Activated CD4-positive, alpha-beta memory T cell treated with anti-CD3 and anti-CD28 coated beads for 36 hours (primary cell): ENCODE results near the gene KRT2. TPM values are rescaled to one million over a fixed set of nuclear protein-coding genes. Genes with fewer than 3 reads are reported as not detected.

Experiments used
- CTCF ChIA-PET: fragments of 350-600 bp; sonication (Branson Sonifier 250); formaldehyde crosslinking; loops from one replicate; lab custom pipeline; 2021; ENCODE audit warnings: antibody characterized with exemption, inconsistent platforms; lab: Charles Lee
- POLR2A ChIA-PET: fragments of 350-600 bp; sonication (Branson Sonifier 250); formaldehyde crosslinking; loops from one replicate; lab custom pipeline; 2021; ENCODE audit warnings: antibody characterized with exemption; lab: Charles Lee
- DNase-seq: peaks from one replicate; pipeline ENCODE4 v3.0.0-alpha.2; 2020
- H3K27ac Mint-ChIP-seq: one replicate; pipeline ENCODE4 v1.8.0; 2021; ENCODE audit warnings: mixed read lengths
- H3K27me3 Mint-ChIP-seq: one replicate; pipeline ENCODE4 v1.8.0; 2021; ENCODE audit warnings: mixed read lengths
- H3K36me3 Mint-ChIP-seq: one replicate; pipeline ENCODE4 v1.8.0; 2021; ENCODE audit warnings: mixed read lengths
- H3K4me1 Mint-ChIP-seq: one replicate; pipeline ENCODE4 v1.8.0; 2021; ENCODE audit warnings: low read depth, mixed read lengths
- H3K4me3 Mint-ChIP-seq: one replicate; pipeline ENCODE4 v1.8.0; 2021; ENCODE audit warnings: mild to moderate bottlenecking, mixed read lengths
- H3K9me3 Mint-ChIP-seq: one replicate; pipeline ENCODE4 v1.8.0; 2021; ENCODE audit warnings: mixed read lengths
- intact Hi-C: fragments of 100-400 bp; cut with micrococcal nuclease; formaldehyde crosslinking; loops from one replicate; pipeline ENCODE4 v1.15.1; 2023
- total RNA-seq, 2 experiments: library from RNA; stranded (reverse); gene quantifications; one replicate each; pipeline ENCODE4 v1.2.3, GENCODE V29; 2021

Gene KRT2
- total RNA-seq, 2 experiments from 2014 or later: not detected

DNA sequence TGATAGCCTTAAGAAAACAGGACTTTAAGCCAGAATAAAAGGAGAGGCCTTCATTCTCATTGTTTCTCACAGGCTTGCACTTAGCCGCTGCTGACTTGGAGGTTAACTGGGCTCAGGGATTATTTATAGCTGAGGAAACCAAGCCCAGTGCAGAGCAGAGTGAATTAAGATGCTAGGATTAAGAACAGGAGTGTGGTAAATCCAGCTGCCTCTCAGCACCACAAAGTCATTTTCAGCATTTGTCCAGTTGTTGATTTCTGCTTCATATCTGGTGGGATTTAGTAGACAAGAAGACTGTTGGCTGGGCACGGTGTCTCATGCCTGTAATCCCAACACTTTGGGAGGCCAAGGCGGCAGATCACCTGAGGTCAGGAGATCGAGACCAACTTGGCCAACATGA is 19.4 kb downstream of the KRT2 start:
- peaks cover 2% of the 10 kb centered on the region for H3K27me3 Mint-ChIP-seq
- no peaks in the 10 kb centered on the region for H3K36me3 Mint-ChIP-seq
- H3K4me3 Mint-ChIP-seq: no peak overlapping the region
- H3K27ac Mint-ChIP-seq: no peak overlapping the region
- ChIA-PET CTCF (interaction anchor here (1.3 kb wide), 1 partner anchor 252 kb away, joined by 3 read pairs; no protein-coding TSS in a partner anchor), POLR2A (no interaction called here)
- DNase-seq: no peak
- H3K4me1 Mint-ChIP-seq: peaks cover 27% of the 10 kb centered on the region
- intact Hi-C loops: no loop called here
- no peaks in the 10 kb centered on the region for H3K9me3 Mint-ChIP-seq

DNA sequence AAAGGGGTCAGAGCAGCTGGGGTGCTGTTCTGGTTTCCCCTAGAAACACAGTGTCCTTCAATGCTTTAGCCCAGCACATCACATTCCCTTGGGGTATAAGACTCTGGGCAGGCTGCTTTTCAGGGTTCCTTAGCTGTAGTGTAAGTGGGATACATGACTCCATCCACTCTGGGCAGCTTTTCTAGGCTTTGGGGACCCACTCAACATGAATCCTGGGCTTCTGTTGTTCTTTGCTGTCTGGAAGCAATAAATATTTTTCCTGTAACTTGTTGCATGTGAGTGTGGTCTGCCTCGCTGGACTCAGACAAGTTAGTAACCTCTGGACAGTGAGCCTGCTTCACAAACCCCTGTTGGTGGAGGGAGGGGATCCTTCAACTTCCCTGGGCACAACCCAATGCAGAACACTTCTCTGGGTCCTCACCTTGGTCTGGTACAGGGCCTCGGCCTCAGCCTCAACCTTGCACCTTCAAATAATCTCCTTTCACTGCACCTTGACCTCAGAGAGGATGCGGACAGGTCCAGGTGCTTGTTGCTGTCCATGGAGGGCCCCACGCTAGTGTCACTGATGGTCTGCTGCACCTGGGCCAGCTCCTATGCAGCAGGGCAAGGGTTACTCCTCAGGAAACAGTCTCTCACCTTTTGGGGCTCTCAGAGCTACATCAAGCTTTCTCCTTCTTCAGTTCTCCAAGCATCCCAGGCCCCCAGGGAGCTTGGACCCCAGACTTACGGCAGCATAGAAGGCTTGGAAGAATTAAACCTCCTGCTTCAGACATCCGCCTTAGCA is 20.1 kb downstream of the KRT2 start:
- H3K27ac Mint-ChIP-seq: no peak overlapping the region
- POLR2A ChIA-PET: no interaction called here
- CTCF ChIA-PET: no interaction called here
- H3K36me3 Mint-ChIP-seq: no peaks in the 10 kb centered on the region
- no peak for DNase-seq
- peaks cover 2% of the 10 kb centered on the region for H3K27me3 Mint-ChIP-seq
- H3K9me3 Mint-ChIP-seq: no peaks in the 10 kb centered on the region
- intact Hi-C loops: no loop called here
- peaks cover 29% of the 10 kb centered on the region for H3K4me1 Mint-ChIP-seq
- H3K4me3 Mint-ChIP-seq: no peak overlapping the region

- H3K4me1 Mint-ChIP-seq: peaks cover 29% of the 10 kb centered on the region
- intact Hi-C loops: no loop called here
- no peaks in the 10 kb centered on the region for H3K9me3 Mint-ChIP-seq
- ChIA-PET CTCF (no interaction called here), POLR2A (no interaction called here)
- H3K4me3 Mint-ChIP-seq: no peak overlapping the region
- no peaks in the 10 kb centered on the region for H3K36me3 Mint-ChIP-seq
- H3K27ac Mint-ChIP-seq: no peak overlapping the region
- DNase-seq: no peak
- H3K27me3 Mint-ChIP-seq: peaks cover 2% of the 10 kb centered on the region
These were observed 20.7 kb downstream of the KRT2 start for GRCh38 chr12:52631264-52631663.

DNA sequence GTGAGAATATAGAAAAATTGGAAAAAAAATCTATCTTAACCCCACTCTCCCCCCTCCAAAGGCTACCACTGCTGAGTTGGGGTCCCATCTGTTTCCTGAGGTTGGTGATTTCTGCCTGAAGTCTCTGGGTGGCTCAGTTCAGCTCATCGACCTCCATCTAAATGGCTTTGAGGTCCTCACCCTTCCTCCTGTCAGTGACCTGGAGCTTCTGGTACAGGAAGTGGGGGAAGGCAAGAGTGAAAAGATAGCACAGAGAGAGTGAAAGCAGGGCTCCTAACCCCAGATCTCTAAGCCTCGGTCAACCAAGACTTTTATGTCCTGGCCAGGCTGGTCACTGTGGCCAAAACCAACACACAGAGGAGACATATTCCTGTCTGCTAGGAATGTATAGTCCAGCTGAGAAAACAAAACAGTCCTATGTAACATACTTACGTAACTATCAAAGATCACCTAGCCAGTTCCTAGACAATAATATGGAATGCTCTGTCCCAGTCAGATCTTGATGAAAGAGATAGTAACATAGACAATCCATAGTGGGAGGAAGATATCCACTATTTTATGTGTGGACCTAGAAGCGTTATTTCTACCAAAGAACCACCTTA is 21.3 kb downstream of the KRT2 start:
- CTCF ChIA-PET: no interaction called here
- Mint-ChIP-seq H3K9me3 (no peaks in the 10 kb centered on the region), H3K4me1 (peaks cover 29% of the 10 kb centered on the region), H3K4me3 (no peak overlapping the region), H3K27me3 (peaks cover 2% of the 10 kb centered on the region), H3K27ac (no peak overlapping the region), H3K36me3 (no peaks in the 10 kb centered on the region)
- POLR2A ChIA-PET: no interaction called here
- intact Hi-C loops: no loop called here
- no peak for DNase-seq

GRCh38 chr12:52630008-52630500 is 22.0 kb downstream of the KRT2 start:
- no peak for DNase-seq
- Mint-ChIP-seq H3K4me3 (no peak overlapping the region), H3K4me1 (peaks cover 29% of the 10 kb centered on the region), H3K9me3 (no peaks in the 10 kb centered on the region), H3K27ac (no peak overlapping the region), H3K36me3 (no peaks in the 10 kb centered on the region), H3K27me3 (no peaks in the 10 kb centered on the region)
- intact Hi-C loops: no loop called here
- ChIA-PET POLR2A (no interaction called here), CTCF (no interaction called here)

GRCh38 chr12:52629281-52630007 is 22.6 kb downstream of the KRT2 start:
- ChIA-PET CTCF (no interaction called here), POLR2A (no interaction called here)
- Mint-ChIP-seq H3K36me3 (no peaks in the 10 kb centered on the region), H3K9me3 (no peaks in the 10 kb centered on the region), H3K4me3 (no peak overlapping the region), H3K4me1 (peaks cover 29% of the 10 kb centered on the region), H3K27ac (no peak overlapping the region), H3K27me3 (no peaks in the 10 kb centered on the region)
- intact Hi-C loops: no loop called here
- no peak for DNase-seq

DNA sequence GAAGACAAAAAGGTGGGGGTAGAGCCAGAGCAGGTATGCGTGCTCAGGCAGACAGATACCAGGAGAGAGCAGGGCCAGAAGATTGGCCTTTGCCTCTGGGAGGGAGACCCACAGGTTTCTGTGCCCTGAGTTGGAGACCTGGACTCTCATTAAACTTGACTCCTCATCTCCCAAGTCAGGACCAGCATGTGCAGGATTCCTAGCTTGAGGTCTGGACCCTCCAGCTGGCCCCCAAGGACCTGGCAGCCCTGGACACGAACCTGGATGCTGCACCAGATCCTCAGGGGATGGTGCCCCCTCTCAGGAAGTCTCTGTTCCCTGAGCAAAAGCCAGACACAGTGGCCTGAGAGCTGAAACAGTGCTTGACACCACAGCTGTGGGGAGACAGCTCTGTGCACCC is 23.2 kb downstream of the KRT2 start:
- Mint-ChIP-seq H3K4me3 (no peak overlapping the region), H3K4me1 (peaks cover 24% of the 10 kb centered on the region)
- CTCF ChIA-PET: no interaction called here

DNA sequence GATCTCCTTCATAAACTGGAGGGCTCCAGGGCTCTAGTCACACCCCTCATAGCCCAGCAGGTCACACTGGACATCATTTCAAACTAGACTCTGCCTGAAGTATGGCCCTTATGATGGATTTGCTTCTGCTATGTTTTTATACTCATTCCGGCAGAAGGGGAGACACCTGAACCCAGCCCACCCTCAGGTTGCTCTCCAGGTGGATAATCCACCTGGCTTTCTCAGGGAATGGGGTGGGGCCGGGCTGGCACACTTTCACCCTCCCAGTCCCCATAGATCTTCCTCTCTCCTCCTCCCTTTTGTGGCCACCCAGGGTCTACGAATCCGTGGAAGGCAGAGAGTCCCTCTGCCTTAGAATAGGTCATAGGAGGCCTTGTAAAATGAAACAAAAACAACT is 23.9 kb downstream of the KRT2 start:
- H3K36me3 Mint-ChIP-seq: no peaks in the 10 kb centered on the region
- no peak overlapping the region for H3K4me3 Mint-ChIP-seq
- ChIA-PET POLR2A (no interaction called here), CTCF (no interaction called here)
- no peak overlapping the region for H3K27ac Mint-ChIP-seq
- no peak for DNase-seq
- H3K4me1 Mint-ChIP-seq: peaks cover 18% of the 10 kb centered on the region
- intact Hi-C loops: no loop called here
- no peaks in the 10 kb centered on the region for H3K27me3 Mint-ChIP-seq
- no peaks in the 10 kb centered on the region for H3K9me3 Mint-ChIP-seq

More for the DNA sequence above, 23.2 kb downstream of the KRT2 start:
- Mint-ChIP-seq H3K9me3 (no peaks in the 10 kb centered on the region), H3K36me3 (no peaks in the 10 kb centered on the region), H3K27ac (no peak overlapping the region), H3K27me3 (no peaks in the 10 kb centered on the region)
- intact Hi-C loops: no loop called here
- DNase-seq: no peak
- POLR2A ChIA-PET: no interaction called here

- ChIA-PET POLR2A (no interaction called here), CTCF (no interaction called here)
- peaks cover 17% of the 10 kb centered on the region for H3K4me1 Mint-ChIP-seq
- no peaks in the 10 kb centered on the region for H3K36me3 Mint-ChIP-seq
- no peak for DNase-seq
- no peaks in the 10 kb centered on the region for H3K27me3 Mint-ChIP-seq
- no peak overlapping the region for H3K27ac Mint-ChIP-seq
- intact Hi-C loops: no loop called here
- no peaks in the 10 kb centered on the region for H3K9me3 Mint-ChIP-seq
- no peak overlapping the region for H3K4me3 Mint-ChIP-seq
These were observed 24.5 kb downstream of the KRT2 start for GRCh38 chr12:52627395-52628110.

- Mint-ChIP-seq H3K4me1 (peaks cover 2% of the 10 kb centered on the region), H3K4me3 (no peak overlapping the region), H3K27me3 (no peaks in the 10 kb centered on the region), H3K9me3 (no peaks in the 10 kb centered on the region), H3K36me3 (no peaks in the 10 kb centered on the region), H3K27ac (no peak overlapping the region)
- no peak for DNase-seq
- ChIA-PET POLR2A (no interaction called here), CTCF (no interaction called here)
- intact Hi-C loops: no loop called here
These were observed 29.7 kb downstream of the KRT2 start for GRCh38 chr12:52622349-52622748.

DNA sequence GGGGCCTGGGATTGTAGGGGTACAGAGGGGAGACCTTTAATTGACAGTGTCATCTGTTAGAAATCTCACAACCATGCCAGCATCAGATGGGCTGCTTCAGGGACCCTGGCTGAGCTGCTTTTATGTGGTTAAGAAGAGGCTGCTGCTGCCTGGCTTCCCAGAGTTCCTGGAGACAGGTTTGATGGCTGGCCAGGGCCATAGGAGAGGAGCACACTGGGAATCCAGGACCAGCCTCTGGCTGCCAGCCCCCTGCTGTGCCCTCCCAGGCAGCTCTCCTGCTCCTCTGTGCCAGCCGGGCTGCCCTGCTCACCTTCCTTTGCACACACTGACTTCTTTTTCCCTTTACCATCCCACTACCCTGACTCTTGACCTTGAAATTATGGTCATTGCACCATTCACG is 33.1 kb downstream of the KRT2 start:
- H3K27ac Mint-ChIP-seq: no peak overlapping the region
- intact Hi-C loops: no loop called here
- H3K27me3 Mint-ChIP-seq: peaks cover 2% of the 10 kb centered on the region
- no peak for DNase-seq
- ChIA-PET CTCF (interaction anchor here (1.6 kb wide), 1 partner anchor 261 kb away, joined by 5 read pairs; no protein-coding TSS in a partner anchor), POLR2A (no interaction called here)
- H3K4me1 Mint-ChIP-seq: peaks cover 30% of the 10 kb centered on the region
- no peaks in the 10 kb centered on the region for H3K9me3 Mint-ChIP-seq
- no peak overlapping the region for H3K4me3 Mint-ChIP-seq
- H3K36me3 Mint-ChIP-seq: no peaks in the 10 kb centered on the region

DNA sequence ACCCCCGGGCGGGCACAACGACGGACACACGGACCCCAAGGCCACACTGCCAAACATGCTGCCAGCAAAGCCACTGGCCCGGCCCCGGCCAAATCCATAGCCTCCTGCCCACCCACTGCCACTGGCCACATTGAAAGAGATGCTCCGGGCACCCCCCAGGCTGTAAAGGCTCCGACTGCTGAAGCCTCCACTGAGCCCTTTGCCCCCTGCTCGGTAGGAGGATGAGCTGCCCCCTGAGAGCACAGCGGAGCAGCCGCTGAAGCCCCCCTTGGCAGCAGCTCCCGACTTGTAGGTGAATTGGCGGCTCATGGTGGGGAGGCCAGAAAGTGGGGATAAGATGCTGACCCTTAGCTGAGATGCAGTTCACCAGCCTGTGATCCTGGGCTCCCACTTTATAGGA is 33.8 kb downstream of the KRT2 start, which contains the start of gene KRT73:
Gene KRT73, minus strand, starts transcription at position 344 of the 400 bp plus-strand sequence. Its CDS starts 35 bp downstream, at position 309.
- H3K27ac Mint-ChIP-seq: no peak within 1 kb of the TSS

More for the DNA sequence above, 33.8 kb downstream of the KRT2 start, which contains the start of gene KRT73:
- Mint-ChIP-seq H3K27me3 (peaks cover 2% of the 10 kb centered on the region), H3K9me3 (no peaks in the 10 kb centered on the region), H3K4me1 (peaks cover 36% of the 10 kb centered on the region), H3K36me3 (no peaks in the 10 kb centered on the region), H3K4me3 (no peak within 1 kb of the TSS)
- ChIA-PET CTCF (no interaction called here), POLR2A (no interaction called here)
- DNase-seq: no peak
- intact Hi-C loops: no loop called here
